HFFc6 (cell line): ENCODE data around the gene TPO. TPM values are rescaled to one million over a fixed set of nuclear protein-coding genes. Genes with fewer than 3 reads are reported as not detected.

Experiments
- DNase-seq: peaks from one replicate; pipeline ENCODE4 v3.0.0-alpha.2; 2018
- H3K27ac Mint-ChIP-seq: 2 replicates; pipeline ENCODE4 v1.8.0; 2020; ENCODE audit warnings: mild to moderate bottlenecking, mixed read lengths
- H3K27me3 Mint-ChIP-seq: 2 replicates; pipeline ENCODE4 v1.8.0; 2021; ENCODE audit warnings: mild to moderate bottlenecking, moderate library complexity, mixed read lengths; ENCODE audit not compliant: insufficient read depth
- H3K36me3 Mint-ChIP-seq: 2 replicates; pipeline ENCODE4 v1.8.0; 2021; ENCODE audit warnings: low read depth, mixed read lengths
- H3K4me1 Mint-ChIP-seq: 2 replicates; pipeline ENCODE4 v1.8.0; 2020; ENCODE audit warnings: low read depth, mixed read lengths
- H3K4me3 Mint-ChIP-seq: 2 replicates; pipeline ENCODE4 v1.8.0; 2020; ENCODE audit warnings: mild to moderate bottlenecking, moderate library complexity, mixed read lengths
- H3K9me3 Mint-ChIP-seq: 2 replicates; pipeline ENCODE4 v1.8.0; 2020; ENCODE audit warnings: mild to moderate bottlenecking, mixed read lengths
- total RNA-seq, 6 experiments: library from RNA; stranded (reverse); fragmentation: NEBNext Ultra II Directional; extraction: Animal tissue kit (Norgen Biotek cat#: 25700); gene quantifications; 2 replicates in 1 of 6; 3 replicates in 5 of 6; pipeline ENCODE4 v1.2.3, GENCODE V29; 2021
- TF ChIP-seq, protein P1 (sequence below): fragments of 200-600 bp; sonication (generic); IDR thresholded peaks from 2 replicates; pipeline ENCODE4 v1.5.0; 2021; ENCODE audit warnings: antibody characterized with exemption, mild to moderate bottlenecking

The TPO gene
- total RNA-seq, 6 experiments from 2014 or later, result not detected

DNA sequence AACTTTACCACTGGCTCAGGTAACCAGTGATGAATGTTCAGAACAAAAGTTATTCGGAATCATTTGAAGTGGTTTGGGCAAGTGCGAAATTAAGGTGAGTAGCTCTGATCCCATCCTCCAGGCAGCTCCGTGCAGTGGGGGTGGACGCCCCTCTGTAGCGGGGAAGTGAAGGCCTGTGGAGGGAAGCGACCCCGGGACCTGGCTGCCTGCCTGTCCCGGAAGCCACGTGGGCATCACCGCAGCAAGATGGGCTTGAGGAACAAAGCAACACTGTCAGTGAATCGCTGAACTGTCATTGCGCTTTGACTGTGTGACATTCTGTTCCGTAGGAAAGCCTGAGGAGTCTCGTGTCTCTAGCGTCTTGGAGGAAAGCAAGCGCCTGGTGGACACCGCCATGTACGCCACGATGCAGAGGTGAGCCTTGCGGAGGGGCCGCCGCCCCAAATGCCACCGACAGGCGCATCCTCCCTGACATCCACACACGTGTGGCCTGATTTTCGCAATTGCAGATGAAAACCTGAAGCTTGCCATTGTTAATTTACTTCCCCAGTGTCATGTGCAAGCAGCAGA lies 9.5 kb downstream of the TPO start:
- Mint-ChIP-seq H3K4me3 (no peak overlapping the region), H3K27me3 (no peaks in the 10 kb centered on the region; the same call in none of the 2 replicates), H3K9me3 (peaks cover 47% of the 10 kb centered on the region), H3K27ac (no peak overlapping the region), H3K36me3 (no peaks in the 10 kb centered on the region), H3K4me1 (no peaks in the 10 kb centered on the region)
- TF ChIP-seq, protein P1, sequence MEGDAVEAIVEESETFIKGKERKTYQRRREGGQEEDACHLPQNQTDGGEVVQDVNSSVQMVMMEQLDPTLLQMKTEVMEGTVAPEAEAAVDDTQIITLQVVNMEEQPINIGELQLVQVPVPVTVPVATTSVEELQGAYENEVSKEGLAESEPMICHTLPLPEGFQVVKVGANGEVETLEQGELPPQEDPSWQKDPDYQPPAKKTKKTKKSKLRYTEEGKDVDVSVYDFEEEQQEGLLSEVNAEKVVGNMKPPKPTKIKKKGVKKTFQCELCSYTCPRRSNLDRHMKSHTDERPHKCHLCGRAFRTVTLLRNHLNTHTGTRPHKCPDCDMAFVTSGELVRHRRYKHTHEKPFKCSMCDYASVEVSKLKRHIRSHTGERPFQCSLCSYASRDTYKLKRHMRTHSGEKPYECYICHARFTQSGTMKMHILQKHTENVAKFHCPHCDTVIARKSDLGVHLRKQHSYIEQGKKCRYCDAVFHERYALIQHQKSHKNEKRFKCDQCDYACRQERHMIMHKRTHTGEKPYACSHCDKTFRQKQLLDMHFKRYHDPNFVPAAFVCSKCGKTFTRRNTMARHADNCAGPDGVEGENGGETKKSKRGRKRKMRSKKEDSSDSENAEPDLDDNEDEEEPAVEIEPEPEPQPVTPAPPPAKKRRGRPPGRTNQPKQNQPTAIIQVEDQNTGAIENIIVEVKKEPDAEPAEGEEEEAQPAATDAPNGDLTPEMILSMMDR, result no peak
- DNase-seq, result no peak

DNA sequence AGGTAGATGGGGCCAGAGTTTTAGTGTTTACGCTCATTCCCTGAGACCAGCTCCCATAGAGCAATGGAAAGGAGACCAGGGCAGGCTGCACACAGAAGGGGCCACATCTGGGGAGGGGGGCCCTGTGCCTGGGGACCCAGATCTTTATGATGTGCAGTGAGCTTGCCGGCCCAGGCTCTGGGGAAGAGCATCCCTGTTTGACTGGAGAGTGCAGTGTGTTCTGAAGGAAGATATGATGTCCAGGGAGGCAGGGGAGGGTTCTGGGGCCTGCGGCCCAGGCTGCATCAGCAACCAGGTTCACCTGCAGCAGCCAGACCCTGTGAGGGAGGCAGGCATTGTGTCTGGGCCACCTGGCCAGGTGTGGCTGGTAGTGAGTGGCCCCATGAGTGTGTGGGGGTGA lies 13.8 kb downstream of the TPO start:
- Mint-ChIP-seq H3K27me3 (no peaks in the 10 kb centered on the region; the same call in none of the 2 replicates), H3K27ac (no peak overlapping the region), H3K9me3 (peaks cover 20% of the 10 kb centered on the region), H3K4me3 (no peak overlapping the region), H3K36me3 (no peaks in the 10 kb centered on the region), H3K4me1 (no peaks in the 10 kb centered on the region)
- TF ChIP-seq, protein P1, result no peak
- no peak for DNase-seq

DNA sequence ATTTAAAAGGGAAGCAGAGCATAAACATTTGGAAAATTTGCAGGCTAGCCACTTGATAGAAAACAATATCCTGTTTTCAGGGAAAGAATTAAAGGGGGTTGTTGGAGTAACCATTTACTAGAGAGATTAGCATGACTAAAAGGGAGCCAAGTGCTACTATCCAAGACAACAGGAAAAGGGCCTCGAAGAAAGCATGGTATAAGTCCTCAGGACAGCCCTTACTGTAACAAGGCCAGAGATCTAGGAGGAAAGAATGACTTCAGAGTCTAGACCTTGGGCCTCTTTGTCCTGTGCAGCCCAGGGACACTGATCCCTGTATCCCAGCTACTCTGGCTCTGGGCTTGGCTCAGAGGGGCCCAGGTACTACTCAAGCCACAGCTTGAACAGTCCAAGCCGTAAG lies 16.6 kb downstream of the TPO start:
- Mint-ChIP-seq H3K4me1 (no peaks in the 10 kb centered on the region), H3K27ac (no peak overlapping the region), H3K4me3 (no peak overlapping the region), H3K27me3 (no peaks in the 10 kb centered on the region; the same call in none of the 2 replicates), H3K36me3 (no peaks in the 10 kb centered on the region), H3K9me3 (peaks cover 14% of the 10 kb centered on the region; the same call in 1 of the 2 replicates)
- no peak for DNase-seq
- TF ChIP-seq, protein P1, result no peak

DNA sequence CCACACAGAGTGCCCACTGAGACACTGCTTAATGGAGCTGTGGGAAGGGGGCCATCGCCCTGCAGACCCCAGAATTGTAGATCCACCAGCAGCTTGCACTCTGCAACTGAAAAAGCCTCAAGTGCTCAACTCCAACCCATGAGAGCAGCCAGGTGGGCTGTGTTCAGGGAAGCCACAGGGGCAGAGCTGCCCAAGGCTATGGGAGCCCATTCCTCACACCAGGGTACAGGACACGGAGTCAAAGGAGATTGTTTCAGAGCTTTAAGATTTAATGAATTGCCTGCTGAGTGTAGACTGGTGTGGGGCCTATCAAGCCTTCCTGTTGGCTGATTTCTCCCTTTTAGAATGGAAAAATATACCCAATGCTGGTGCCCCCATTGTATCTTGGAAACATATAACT lies 17.2 kb downstream of the TPO start:
- Mint-ChIP-seq H3K27me3 (no peaks in the 10 kb centered on the region; the same call in none of the 2 replicates), H3K27ac (no peak overlapping the region), H3K9me3 (peaks cover 14% of the 10 kb centered on the region; the same call in 1 of the 2 replicates), H3K4me3 (no peak overlapping the region), H3K36me3 (no peaks in the 10 kb centered on the region), H3K4me1 (no peaks in the 10 kb centered on the region)
- DNase-seq, result no peak
- TF ChIP-seq, protein P1, result no peak

DNA sequence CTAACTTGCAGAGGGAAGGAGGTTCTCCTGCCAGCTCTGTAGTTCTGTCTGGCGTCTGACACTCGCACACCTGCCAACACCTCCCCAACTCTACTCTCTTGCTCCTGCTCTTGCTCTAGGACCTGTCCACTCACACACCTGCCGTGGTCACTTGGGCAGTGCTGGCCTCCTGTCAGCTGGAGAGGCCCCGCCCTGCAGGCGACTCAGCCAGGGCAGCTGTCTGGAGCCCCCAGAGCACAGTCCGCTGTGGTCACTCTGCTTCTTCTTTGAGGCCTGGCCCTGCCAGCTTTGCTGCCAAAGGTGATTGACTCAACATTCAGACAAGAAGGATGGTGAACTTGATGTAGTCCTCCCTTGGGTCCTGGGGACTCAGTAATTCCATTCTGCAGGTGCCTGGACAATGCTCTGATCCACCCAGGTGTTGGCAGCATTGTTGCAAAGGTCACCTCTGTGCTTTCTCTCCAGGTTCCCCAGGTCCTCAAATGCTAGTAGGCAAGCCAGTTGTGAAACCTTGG lies 18.7 kb downstream of the TPO start:
- no peak for DNase-seq
- H3K27ac Mint-ChIP-seq, result no peak overlapping the region
- no peak overlapping the region for H3K4me3 Mint-ChIP-seq
- no peaks in the 10 kb centered on the region for H3K4me1 Mint-ChIP-seq
- H3K36me3 Mint-ChIP-seq, result no peaks in the 10 kb centered on the region
- TF ChIP-seq, protein P1, result no peak
- H3K9me3 Mint-ChIP-seq, result peaks cover 13% of the 10 kb centered on the region; the same call in 1 of the 2 replicates
- H3K27me3 Mint-ChIP-seq, result no peaks in the 10 kb centered on the region; the same call in none of the 2 replicates
